Activated CD4-positive, alpha-beta T cell treated with anti-CD3 and anti-CD28 coated beads, Interleukin-2, amount 50 U/mL, for 24 hours (primary cell): Measurements from ENCODE around the gene RBFOX1.

ENCODE experiments used
- DNase-seq, 2 donors: peaks; one replicate each; pipeline ENCODE4 v3.0.0-alpha.2; 2020; ENCODE audit warnings: low read depth in 1 of 2, low spot score in 1 of 2

Gene RBFOX1

DNA sequence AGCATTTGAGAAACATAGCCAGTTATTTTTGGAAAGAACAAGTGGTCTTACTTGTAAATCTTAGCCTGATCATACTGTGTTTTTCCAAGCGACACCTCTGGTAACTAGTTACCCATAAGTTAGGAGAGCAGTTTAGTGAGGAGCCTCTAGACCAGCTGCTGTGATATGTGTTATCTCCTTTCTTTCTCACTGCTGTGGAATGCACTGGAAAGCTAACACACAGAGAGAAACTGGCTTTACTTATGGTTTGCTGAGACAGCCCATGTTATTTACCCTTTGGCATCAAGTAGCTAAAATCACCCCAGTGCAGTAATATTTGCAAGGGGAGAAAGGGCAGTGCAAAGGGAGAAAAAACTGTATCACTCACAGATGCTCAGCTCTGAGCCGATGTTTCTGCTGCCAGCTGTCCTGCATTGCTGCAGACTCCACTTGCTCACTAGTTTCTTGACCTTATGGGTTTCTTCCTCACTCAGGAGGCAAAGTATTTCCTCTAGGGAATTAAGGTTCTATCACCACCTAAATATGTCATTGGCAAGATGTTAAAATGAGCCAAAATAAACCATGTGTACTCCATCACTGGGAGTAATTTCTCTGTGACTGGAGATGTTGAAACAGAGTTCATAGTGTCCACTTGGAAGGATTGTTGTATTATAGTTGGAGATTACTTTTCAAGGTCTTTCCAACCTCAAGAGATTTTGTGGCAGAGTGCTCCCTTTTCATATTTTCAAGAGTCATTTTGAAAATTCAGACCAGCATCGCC is 2.3 kb downstream of the RBFOX1 start:
- DNase-seq = no peak

DNA sequence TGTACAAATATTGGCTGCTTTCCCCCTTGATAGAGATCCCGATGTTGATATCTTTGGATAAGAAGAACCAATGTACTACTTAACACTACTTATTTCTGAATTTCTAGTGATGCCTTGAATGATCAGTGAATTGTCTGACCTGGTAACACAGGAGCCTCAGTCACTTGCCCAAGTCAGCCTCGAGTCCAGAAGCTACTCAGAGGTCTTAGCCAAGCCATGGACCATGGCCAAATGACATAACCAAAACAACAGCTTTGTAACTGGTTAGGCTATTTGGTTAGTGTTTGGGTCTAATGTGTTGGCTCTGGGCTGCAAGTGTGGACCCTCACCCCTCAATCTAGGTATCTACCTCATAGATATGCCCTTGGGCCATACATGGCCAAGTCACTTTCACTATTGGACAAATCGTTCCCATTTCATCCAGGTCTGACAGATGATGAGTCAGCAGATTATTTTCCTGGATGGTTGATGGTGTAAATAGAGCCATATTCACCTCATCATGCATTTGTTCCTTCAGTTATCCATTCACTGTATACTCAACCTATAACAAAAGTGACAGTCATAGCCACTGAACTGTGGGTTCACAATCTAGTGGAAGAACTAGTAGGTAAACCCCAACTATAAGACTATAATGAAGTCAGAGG is 3.5 kb downstream of the RBFOX1 start:
- DNase-seq = no peak

DNA sequence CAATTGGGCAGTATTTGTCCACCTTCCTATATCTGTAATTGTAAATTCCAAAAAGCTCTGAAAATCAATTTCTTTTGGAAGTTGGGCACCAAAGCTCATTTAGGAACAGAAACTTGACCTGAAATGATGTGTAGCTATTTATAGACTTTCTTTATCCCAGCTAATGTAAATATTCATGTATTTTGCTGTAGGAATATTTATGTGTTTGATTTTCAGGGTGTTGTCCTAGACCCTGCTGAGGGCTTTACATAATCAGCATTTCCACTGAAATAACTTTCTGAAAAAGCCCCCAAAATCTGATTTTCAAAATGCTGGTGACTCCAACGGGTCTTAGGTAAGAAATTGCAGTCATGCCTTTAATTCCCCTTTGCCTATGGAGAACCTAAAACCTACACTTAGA is 4.1 kb downstream of the RBFOX1 start:
- DNase-seq = no peak

DNA sequence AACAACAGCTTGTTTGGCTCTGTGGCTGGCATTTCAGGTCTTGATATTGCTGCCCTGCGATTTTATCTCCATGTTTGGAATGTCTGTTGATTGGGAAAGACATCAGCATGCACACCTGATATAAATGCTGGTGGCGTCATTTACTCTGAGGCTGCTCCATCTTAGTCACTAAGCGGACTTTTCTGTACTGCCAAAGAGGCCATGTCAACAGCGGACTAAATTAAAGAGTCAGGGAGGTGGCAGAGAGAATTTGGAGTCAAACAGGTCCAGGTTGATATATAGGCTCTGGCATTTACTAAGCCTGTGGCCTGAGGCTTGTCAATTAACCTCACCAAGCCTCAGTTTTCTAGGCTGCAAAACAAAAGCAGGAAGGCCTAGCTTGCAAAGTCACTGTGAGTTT is 6.2 kb downstream of the RBFOX1 start:
- no peak for DNase-seq

DNA sequence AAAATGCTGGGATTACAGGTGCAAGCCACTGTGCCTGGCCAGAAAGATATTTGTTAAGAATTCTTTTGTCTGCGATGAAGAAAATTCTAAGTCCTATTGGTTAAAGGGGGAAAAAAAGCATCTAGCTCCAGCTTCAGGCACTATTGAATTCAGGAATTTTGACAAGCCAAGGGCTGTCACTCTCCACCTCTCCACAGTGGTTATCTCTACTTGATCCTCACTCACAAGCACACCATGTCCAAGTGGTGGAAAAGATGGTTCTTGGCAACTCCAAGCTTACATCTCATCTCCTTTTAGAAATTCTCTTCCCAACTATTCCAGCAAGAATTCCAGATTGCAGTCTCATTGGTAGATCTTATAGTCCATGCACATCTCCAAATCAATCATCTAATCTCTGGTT is 7.1 kb downstream of the RBFOX1 start:
- no peak for DNase-seq

DNA sequence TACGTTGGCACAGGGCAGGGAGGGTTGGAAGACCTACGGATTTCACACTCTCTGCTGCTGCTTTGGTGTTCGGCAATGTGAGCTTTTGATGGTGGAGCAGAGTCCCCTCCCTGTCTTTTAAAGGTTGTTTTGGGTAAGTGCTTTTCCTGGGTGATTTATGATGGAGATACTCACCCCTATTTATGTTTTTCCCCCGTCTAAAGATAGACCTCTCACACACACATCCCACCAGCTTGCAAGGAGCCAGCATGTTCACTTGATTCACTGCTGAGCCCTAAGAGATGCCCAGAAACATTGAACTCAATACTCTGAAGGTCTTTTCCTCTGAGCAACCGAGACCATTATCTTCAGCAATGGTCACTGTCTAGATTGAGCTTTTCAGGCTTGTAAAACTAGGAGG is 8.3 kb downstream of the RBFOX1 start:
- no peak for DNase-seq

DNA sequence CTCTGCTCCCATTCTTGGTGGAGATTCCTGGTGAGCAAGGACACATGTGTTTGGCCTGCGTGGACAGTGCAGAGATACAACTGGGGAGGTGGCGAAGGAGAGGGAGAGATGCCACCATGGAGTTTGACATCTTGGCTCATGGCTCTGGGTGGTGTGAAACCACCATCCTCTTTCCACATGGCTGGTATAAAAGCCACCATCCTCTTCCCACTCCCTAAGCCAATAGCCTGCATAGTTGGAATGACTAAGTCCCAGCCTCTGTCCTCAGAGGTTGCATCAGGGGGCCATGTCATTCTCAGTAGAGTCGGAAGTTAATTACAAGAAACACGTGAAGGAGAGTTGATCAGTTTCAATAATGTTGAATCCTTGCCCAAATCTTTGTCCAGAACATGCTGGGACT is 10.0 kb downstream of the RBFOX1 start:
- DNase-seq = no peak

DNA sequence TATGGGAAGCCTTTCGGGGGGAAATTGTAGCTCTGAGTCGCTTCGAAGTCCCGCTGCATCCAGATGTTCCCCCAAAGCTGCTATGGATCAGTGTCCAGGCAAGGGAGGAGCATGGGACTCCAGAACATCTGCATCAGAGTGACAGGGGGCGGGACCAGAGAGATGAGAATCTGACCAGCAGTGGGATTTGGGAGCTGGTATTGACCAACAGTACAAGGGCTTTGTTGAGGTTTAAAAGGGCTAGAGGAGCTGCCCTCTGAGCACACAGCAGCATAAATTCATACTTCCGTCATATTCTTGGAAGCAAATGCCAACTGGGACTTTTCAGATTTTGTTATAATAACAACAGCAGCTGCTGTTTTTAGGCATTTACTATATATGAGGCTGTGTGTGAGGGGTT is 10.6 kb downstream of the RBFOX1 start:
- no peak for DNase-seq

DNA sequence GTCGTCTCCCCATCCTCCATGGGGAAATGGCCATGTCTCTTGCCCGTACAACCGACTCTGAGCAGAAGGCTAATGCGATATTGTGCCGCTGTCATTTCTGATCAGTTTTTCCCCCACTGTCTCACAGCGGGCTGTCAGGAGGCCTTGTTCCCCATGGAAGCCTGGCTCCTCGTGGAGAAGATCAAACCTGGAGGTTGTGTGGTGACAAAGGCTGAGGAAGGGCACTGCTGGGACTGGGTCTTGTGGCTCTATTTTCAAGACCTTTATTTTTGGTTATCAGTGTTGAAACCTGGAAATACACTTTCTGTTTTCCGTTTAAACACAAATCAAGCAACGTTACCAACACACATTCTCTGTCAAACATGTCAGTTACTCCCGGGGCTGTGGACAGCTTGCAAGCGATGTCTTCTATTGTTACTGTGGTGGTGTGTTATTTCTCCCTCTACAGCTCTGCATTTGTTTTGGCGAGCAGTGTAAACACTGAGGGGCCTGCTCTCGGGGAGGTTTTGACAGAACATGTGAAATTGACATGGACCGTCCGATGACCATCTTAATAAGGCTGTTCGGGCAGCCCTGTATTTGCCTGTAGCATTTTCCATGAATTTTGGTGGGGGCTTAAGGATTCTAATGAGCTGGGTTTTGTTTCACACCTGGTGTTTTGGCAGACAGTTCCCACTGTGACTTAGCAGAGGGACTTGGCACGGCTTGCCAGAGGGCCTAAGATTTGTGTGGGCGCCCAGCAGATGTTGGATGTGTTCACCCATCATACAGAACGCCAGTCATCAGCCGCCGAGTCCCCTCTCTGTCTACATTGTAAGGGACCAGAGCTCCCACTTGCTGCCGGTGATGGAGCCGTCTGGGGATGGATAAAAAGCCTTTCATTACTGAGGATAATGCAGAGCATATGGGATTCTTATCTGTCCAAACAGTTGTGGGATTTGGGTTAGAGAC is 12.5 kb downstream of the RBFOX1 start:
- no peak for DNase-seq

DNA sequence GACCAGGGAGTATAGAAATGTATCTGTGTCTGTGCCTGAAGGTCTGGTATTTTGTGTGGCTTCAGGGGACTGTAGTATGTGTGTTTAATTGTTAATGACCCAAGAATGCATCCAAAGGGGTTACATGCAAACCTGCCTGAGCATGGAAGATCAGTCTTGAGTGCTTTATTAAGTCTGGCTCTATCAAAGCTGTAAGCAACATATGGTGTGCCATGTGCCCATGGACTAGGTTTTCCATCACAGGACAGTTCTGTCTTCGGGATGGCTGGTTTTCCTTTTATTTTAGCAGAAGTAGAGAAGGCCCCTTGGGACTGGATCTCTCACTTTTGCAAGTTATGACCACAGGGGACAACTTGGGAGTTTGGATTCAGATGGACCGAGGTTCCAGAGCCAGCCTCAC is 18.2 kb downstream of the RBFOX1 start:
- no peak for DNase-seq

DNA sequence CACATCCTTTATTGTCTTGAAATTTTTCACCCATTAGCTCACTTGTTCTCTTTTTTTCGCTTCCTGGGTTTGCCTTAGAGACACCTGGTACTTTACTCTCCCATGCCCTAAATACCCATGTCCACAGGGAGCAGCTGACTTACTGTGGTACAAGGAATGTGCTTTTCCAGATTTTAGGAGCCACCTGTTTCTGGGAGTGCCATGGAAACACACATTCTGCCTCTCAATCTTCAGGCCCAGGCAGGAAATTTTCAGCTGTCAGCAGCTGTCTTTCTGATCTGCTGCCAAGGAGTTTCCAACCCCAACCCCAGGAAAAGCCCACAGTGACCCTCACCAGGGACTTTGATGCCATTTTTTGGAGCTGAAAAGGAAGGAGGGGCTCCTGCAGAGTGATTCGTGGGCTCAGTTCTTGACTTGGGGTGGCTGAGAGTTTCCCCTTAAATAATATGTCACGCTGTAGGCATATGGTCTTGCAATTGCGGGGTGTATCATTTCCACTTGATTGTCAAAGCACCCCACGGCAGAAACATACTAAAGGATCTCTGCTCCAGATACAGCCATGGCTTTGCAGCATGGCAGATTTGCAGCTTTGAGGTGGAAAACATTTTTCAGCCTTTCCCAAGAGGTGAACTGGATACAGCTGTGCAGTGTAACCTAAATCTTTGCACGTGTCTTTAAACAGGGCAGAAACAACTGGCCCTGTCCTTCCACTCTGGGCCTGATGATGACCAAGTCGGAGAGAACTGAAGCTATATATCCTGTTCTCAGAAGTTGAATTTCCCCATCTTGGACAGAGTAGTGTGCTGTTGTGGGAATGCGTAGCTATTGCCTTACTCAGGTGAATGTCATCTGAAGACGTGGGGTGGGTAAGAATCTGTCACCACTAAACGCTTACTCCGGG is 19.2 kb downstream of the RBFOX1 start:
- DNase-seq = no peak

DNA sequence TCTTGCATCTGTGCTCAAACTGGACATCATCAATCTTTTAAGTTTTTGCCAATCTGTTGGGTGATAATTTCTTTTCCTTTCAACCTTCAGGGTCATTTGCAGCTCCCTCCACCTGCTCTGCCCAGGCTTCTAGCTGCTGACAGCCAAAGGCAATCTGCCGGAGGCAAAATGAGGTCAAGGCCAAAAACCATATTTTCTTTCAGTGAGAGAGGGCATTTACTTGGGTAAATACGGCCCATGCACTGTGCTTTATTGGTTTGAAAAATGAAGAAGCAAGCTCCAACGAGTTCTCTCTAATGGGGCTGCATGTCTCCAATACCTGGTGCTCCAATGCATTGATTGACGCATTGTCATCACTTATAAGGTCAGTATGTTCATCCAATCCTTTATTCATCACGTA is 23.1 kb downstream of the RBFOX1 start:
- no peak for DNase-seq

DNA sequence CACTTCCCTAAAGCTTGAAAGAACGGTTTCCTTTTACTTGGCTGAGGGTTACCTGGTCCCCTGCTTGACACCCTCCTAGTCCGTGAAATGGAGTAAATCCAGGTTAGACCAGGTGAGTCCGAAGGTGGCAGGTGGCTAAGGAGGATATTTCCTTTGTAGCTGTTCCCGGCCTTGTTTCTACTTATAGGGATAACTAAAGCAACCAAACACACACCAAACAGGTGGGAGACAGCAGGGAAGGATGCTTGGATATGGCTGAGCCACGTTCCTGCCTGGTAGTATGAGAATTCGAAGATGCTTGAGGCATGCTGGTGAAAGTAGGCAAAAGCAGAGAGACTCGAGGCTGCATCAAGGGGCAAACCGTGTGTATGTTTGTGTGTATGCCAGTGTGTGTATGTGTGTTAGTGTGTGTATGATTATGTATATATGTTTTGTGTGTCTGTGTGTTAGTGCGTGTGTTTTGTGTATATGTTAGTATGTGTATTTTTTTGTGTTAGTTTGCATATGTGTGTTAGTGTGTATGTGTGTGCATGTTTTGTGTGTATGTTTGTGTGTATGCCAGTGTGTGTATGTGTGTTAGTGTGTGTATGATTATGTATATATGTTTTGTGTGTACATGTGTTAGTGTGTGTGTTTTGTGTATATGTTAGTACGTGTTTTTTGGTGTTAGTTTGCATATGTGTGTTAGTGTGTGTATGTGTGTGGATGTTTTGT is 28.9 kb downstream of the RBFOX1 start:
- DNase-seq = no peak

DNA sequence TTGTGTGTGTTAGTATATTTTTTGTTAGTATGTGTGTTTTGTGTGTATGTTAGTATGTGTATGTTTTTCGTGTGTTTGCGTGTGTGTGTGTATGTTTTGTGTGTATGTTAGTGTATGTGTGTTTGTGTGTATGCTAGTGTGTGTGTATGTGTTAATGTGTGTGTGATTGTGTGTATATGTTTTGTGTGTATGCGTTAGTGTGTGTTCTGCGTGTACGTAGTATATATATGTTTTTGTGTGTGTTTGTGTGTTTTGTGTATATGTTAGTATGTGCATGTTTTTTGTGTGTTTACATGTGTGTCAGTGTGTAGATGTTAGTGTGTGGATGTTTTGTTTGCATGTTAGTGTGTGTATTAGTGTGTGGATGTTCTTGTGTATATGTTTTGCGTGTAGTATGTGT is 29.6 kb downstream of the RBFOX1 start:
- DNase-seq = no peak

DNA sequence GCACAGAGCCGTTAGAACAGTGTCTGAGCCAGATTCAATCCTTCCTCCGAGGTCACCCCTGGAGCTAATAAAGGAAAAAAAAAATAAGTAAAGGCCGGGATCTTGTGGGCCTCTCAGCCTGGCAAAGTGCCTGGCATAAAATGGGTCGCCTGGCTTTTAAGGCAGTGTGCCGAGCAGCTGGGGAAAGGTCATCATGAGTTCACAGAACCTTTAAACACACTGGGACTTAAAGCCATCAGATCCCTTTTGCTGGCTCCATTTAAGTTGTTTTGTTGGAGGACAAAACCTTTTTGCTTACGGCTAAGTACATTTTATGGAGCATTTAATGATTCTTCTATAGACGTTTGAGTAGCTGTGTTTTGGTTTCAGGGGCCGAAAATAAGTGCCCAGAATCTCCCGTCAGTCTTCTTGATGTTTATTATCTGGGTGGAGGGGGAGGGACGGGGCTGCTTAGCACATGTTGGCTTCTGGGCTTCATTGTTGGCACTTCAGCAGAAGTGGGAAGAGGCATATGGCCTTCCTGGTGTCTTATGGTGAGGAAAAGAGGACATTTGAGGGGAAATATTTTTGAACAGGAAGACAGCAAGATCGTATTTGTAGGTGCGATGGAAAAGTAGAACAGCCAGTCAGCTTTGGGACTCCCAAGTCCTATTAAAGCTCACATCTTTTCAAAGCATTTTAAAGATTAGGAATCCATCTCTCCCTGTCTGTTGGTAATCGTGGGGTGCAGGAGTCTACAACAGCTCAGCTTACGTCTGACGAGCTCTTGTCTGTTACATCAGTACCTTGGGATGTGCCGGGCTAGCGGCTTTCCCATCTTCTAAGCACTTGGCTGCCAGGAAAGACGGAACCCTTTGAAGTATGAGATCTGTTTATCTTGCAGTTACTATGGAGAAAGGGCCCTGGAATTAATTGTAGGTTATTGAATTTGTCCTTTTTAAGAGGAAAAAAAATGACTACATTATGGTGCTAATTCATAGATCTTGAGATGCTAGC is 31.1 kb downstream of the RBFOX1 start:
- no peak for DNase-seq

DNA sequence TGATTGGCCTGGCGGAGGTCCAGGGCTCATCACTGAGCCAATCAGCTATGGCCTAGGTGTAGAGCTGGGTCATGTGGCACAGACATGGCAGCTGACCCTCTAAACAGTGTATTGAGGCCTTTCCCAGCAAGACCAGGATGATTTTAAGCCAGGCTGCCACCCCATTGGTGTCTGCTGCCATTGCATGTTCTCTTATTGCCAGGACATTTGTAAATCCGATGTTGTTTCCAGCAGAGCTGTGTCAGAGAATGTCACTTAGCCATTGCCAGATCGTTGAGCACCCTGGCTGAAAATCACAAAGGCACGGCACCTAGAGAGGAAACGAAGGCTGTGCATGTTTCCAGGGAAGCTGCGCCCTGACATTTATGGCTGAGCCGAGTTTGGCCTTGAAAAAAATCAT is 33.4 kb downstream of the RBFOX1 start:
- no peak for DNase-seq

DNA sequence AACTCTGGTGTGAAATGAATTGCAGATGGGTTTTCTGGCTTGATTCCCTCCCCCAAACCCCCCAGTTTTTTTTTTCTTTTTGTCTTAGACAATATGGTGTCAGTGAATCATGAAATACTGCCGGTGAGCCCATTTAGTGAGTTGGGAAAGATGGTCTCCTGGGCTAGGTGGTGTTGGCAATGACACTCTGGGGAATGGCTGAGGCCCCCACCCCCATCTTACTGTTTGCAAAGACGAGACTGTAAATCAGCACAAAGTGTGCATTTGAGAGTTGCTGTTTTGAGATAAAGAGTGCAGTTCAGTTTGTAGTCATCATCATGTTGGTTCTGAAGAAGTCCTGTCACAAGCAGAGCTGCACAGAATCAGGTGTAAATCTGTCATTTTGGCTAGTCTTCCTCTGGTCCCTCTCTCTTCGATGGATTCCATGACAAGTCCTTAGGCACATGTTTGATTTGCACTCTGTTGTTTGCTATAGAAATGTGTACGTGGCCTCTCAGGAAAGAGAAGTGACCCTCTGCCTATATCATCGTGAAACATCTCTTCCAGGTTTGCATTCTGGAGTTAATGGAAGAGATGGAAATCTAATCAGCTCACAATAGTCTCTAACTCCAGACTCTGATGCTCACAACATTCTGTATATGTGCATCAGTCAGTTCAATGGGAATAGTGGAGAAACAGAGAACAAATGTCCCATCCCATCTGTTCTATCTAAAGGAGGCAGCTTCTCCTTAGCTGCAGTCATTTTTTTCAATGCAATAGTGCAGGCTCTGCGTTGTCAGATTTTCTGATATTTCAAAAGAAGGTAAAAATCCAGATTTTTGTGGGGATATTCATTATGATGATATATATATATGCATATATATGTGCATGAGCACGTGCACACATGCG is 34.6 kb downstream of the RBFOX1 start:
- DNase-seq = no peak

DNA sequence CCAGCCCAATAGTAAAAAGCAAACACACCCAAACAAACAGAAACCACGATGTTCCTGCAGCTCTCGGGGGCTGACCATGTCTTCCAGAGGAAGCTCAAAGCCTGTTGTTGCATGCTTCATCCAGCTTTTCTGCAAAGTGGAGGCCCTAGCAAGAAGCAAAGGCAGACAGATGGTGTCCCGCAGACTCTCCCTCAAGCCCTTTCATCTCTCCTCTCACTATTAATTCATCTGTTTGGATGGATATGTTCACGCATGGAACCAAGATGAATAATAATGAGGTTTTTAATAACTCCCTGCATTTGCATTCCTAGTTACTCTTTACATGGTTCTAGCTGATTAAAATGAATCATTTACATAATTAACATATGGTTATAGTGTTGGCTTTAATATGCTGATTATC is 36.6 kb downstream of the RBFOX1 start:
- DNase-seq = no peak
